Peyer's patch (tissue), 4 donors: ENCODE measurements around the gene OSBPL10.

ENCODE experiments used
- POLR2A ChIP-seq, 2 donors: fragments of 450-650 bp; IDR thresholded peaks; one replicate each; pipeline ENCODE4 v1.5.1; 2017; ENCODE audit warnings: antibody characterized with exemption in 2 of 2, mild to moderate bottlenecking in 2 of 2, moderate library complexity in 2 of 2
- TF ChIP-seq, protein P1 (sequence below), 6 experiments: fragments of 450-650 bp in 4 of 6; fragments of 200-600 bp in 2 of 6; sonication (generic) in 1 of 6; IDR thresholded peaks; one replicate each; pipeline ENCODE4 v1.5.1; 2017 to 2019; ENCODE audit warnings: antibody characterized with exemption in 6 of 6, mild to moderate bottlenecking in 3 of 6, moderate library complexity in 1 of 6

DNA sequence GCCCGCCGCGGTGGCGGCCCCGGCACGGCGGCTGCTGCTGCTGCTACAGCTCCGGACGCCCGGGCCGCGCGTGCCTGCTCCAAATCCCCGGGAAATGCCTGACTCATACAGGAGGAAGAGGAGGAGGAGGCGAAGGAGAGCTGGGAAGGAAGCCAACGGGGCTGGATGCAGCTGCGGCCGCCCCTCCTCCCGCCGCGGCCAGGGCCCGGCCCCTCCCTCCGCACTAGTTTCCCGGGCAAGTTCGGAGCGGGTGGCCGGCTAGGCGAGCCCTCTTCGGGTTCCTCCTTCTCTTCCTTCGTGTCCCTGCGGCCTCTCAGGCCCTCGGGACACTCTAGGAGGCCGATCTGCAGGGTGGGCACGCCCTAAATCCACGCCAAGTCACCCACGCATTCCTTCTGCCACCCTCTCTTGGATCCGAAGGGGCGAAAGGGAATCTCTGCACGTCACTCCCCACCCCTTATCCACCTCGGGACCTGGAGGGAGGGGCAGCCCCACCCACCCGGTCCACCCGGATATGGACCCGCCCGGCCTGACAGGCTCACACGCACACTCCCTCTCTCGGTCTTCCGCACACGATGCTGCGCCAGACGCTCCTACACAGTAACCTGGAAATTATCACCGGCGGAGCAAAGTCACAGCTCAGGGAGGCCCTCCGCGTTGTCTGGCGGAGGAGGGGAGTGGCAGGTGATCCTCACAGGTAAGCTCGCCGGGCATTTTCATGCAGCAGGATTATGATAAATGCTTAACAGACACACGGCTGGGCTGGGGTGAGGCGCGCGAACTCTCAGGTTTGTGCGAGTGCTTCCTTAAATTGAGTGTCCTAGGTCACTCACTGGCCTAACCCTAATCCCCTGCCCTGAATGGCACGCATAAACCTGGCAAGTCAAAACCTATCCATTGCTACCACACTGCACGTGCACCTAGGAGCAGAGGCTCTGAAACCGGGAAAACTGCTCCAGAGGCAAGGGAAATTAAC is at the start of gene OSBPL10, which contains the start of gene ZNF860:
- peak in 1 of 2 donors; percentile 30 for TF ChIP-seq POLR2A (IDR thresholded peaks at IDR 0.05)
- TF ChIP-seq, protein P1, sequence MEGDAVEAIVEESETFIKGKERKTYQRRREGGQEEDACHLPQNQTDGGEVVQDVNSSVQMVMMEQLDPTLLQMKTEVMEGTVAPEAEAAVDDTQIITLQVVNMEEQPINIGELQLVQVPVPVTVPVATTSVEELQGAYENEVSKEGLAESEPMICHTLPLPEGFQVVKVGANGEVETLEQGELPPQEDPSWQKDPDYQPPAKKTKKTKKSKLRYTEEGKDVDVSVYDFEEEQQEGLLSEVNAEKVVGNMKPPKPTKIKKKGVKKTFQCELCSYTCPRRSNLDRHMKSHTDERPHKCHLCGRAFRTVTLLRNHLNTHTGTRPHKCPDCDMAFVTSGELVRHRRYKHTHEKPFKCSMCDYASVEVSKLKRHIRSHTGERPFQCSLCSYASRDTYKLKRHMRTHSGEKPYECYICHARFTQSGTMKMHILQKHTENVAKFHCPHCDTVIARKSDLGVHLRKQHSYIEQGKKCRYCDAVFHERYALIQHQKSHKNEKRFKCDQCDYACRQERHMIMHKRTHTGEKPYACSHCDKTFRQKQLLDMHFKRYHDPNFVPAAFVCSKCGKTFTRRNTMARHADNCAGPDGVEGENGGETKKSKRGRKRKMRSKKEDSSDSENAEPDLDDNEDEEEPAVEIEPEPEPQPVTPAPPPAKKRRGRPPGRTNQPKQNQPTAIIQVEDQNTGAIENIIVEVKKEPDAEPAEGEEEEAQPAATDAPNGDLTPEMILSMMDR (IDR thresholded peaks at IDR 0.05): peak in 2 of 6 experiments; percentile 17 to 27
